BJ (cell line): ENCODE data around the gene RGL1. TPM values are rescaled to one million over a fixed set of nuclear protein-coding genes. Genes with fewer than 3 reads are reported as not detected.

ENCODE experiments used
- CTCF ChIA-PET: fragments of 350-600 bp; formaldehyde crosslinking; extraction: SDS; loops from one replicate; lab custom pipeline; 2021; ENCODE audit warnings: antibody characterized with exemption, inconsistent platforms; lab: Yijun Ruan, JAX
- POLR2A ChIA-PET: fragments of 300-600 bp; sonication (Branson Sonifier 250); formaldehyde crosslinking; extraction: SDS; loops from one replicate; lab custom pipeline; 2021; ENCODE audit warnings: antibody characterized with exemption; lab: Charles Lee
- DNase-seq: peaks from one replicate; pipeline ENCODE4 v3.0.0-alpha.2; 2011; ENCODE audit warnings: low read depth
- H3K27me3 ChIP-seq: 2 replicates; pipeline ENCODE4 v1.6.0; 2011; ENCODE audit warnings: low read length; ENCODE audit not compliant: control insufficient read depth, insufficient read depth
- H3K36me3 ChIP-seq: 2 replicates; pipeline ENCODE4 v1.5.1; 2011; ENCODE audit warnings: low read length; ENCODE audit not compliant: control insufficient read depth, insufficient read depth
- H3K4me3 ChIP-seq: 2 replicates; pipeline ENCODE4 v1.5.1; 2011; ENCODE audit warnings: low read depth, mild to moderate bottlenecking, control low read depth, low read length
- polyA plus RNA-seq: library from polyadenylated mRNA; depleted of rRNA; stranded (reverse); fragments of >200 nt; gene quantifications from 2 replicates; pipeline ENCODE4 v1.2.3, GENCODE V29; 2011
- TF ChIP-seq, protein P1 (sequence below): IDR thresholded peaks from 2 replicates; pipeline ENCODE4 v1.5.1; 2011; ENCODE audit warnings: low read depth, mild to moderate bottlenecking, control low read depth, inconsistent platforms, low read length, moderate library complexity; ENCODE audit not compliant: insufficient read depth

Gene RGL1
- polyA plus RNA-seq, 1 experiment, result 9.7 TPM

- no peaks in the 10 kb centered on the region for H3K27me3 ChIP-seq
- POLR2A ChIA-PET, result no interaction called here
- TF ChIP-seq, protein P1, sequence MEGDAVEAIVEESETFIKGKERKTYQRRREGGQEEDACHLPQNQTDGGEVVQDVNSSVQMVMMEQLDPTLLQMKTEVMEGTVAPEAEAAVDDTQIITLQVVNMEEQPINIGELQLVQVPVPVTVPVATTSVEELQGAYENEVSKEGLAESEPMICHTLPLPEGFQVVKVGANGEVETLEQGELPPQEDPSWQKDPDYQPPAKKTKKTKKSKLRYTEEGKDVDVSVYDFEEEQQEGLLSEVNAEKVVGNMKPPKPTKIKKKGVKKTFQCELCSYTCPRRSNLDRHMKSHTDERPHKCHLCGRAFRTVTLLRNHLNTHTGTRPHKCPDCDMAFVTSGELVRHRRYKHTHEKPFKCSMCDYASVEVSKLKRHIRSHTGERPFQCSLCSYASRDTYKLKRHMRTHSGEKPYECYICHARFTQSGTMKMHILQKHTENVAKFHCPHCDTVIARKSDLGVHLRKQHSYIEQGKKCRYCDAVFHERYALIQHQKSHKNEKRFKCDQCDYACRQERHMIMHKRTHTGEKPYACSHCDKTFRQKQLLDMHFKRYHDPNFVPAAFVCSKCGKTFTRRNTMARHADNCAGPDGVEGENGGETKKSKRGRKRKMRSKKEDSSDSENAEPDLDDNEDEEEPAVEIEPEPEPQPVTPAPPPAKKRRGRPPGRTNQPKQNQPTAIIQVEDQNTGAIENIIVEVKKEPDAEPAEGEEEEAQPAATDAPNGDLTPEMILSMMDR, result no peak
- CTCF ChIA-PET, result interaction anchor here (1.1 kb wide), 2 partner anchors 10 to 13 kb away, joined by 4 read pairs; no protein-coding TSS in a partner anchor
- DNase-seq, result no peak
- H3K4me3 ChIP-seq, result no peak overlapping the region
- no peaks in the 10 kb centered on the region for H3K36me3 ChIP-seq
These were observed 78.7 kb downstream of the RGL1 start for GRCh38 chr1:183883623-183884022.

GRCh38 chr1:183884526-183884925, 79.6 kb downstream of the RGL1 start:
- H3K36me3 ChIP-seq, result no peaks in the 10 kb centered on the region
- H3K4me3 ChIP-seq, result no peak overlapping the region
- POLR2A ChIA-PET, result no interaction called here
- DNase-seq, result no peak
- H3K27me3 ChIP-seq, result no peaks in the 10 kb centered on the region
- CTCF ChIA-PET, result interaction anchor here (1.1 kb wide), 1 partner anchor 14 kb away, joined by 4 read pairs; no protein-coding TSS in a partner anchor
- TF ChIP-seq, protein P1, result no peak

- ChIA-PET CTCF (no interaction called here), POLR2A (no interaction called here)
- no peak for DNase-seq
- Histone ChIP-seq H3K4me3 (no peak overlapping the region), H3K27me3 (no peaks in the 10 kb centered on the region), H3K36me3 (no peaks in the 10 kb centered on the region)
- TF ChIP-seq, protein P1, result no peak
These were observed 80.3 kb downstream of the RGL1 start for GRCh38 chr1:183885142-183885735.

DNA sequence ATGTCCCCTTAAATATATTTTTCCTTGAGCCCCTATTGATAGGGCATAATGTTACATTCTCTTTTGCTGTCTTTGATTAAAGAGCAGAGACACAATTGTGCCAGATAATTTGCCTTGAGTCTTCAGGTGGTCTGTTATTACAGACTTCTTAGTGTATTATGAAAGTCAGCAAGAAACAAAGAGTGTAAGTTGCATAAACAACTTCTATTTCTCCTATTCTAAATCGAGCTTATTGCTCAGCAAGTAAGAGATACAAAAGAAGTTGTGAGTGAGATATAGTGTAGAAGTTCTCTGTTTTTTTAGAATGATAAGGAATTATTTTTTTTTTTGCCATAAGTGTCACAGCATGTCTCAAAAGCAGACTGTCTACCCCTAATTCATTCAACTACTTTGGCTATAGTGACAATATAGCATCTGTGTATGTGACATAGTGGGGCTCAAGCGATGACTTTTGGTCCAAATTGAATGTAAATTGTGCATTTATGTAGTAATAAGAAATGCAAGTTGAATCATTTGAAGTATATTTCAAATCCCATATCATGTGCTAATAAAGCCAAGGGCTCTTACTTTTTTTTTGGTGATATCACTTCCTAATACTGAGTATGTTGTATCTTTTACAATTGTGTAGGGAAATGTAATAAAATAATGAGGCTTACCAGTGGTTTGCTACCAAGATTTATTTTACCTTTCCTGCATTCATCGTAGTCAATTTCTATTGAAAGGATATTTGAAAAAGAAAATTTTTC, 81.3 kb downstream of the RGL1 start:
- TF ChIP-seq, protein P1, result no peak
- no peaks in the 10 kb centered on the region for H3K36me3 ChIP-seq
- H3K4me3 ChIP-seq, result no peak overlapping the region
- H3K27me3 ChIP-seq, result no peaks in the 10 kb centered on the region
- no peak for DNase-seq
- ChIA-PET CTCF (no interaction called here), POLR2A (no interaction called here)

- Histone ChIP-seq H3K4me3 (no peak overlapping the region), H3K36me3 (no peaks in the 10 kb centered on the region), H3K27me3 (no peaks in the 10 kb centered on the region)
- CTCF ChIA-PET, result no interaction called here
- DNase-seq, result no peak
- POLR2A ChIA-PET, result no interaction called here
- TF ChIP-seq, protein P1, result no peak
These were observed 81.9 kb downstream of the RGL1 start for GRCh38 chr1:183886853-183887252.
